ENCODE data around the gene CLEC18B. TPM values are rescaled to one million over a fixed set of nuclear protein-coding genes. Genes with fewer than 3 reads are reported as not detected.

Gene CLEC18B
- total and polyA plus RNA-seq, 2 of the 4 experiments (the other 2 are of a cell fraction): 0.17 TPM; not detected in 1

Small RNA genes within 50 kb of the gene (microRNA-seq; reads per million reads assigned to microRNA genes)
- gene AC009053.4 (ENCODE audit: insufficient read depth, insufficient read length) (not detected), gene RF00019 (ENCODE audit: insufficient read depth, insufficient read length) (not detected), gene RNU6-237P (ENCODE audit: insufficient read depth, insufficient read length) (not detected)

Small RNA genes within 50 kb of the gene (small RNA-seq; reads per million reads assigned to genes)
- gene AC009053.4 (0 reads per million in 5 experiments), gene RF00019 (0 reads per million in 5 experiments), gene RNU6-237P (0 reads per million in 5 experiments)

Other genes with a start within 250 kb of the CLEC18B start
- gene PSMD7, start 124.7 kb downstream of the CLEC18B start, total RNA-seq (2012; rRNA removed): 80.8 and 124 TPM in 2 replicates
- 94.2 and 98.3 TPM in 2 replicates for gene PSMD7, start 124.7 kb downstream of the CLEC18B start, polyA plus RNA-seq (2012; rRNA removed)
- gene NPIPB15, start 45.2 kb downstream of the CLEC18B start, total RNA-seq (2012; rRNA removed): 0.28 and 0.36 TPM in 2 replicates
- 5.5 and 6.9 TPM in 2 replicates for gene NPIPB15, start 45.2 kb downstream of the CLEC18B start, polyA plus RNA-seq (2012; rRNA removed)
- gene GLG1, start 185.6 kb upstream of the CLEC18B start, total RNA-seq (2012; rRNA removed): 90.0 and 91.0 TPM in 2 replicates
- gene GLG1, start 185.6 kb upstream of the CLEC18B start, polyA plus RNA-seq (2012; rRNA removed): 93.1 and 107 TPM in 2 replicates
- gene RFWD3, start 245.4 kb upstream of the CLEC18B start, total RNA-seq (2012; rRNA removed): 27.6 and 28.3 TPM in 2 replicates
- 14.9 and 16.7 TPM in 2 replicates for gene RFWD3, start 245.4 kb upstream of the CLEC18B start, polyA plus RNA-seq (2012; rRNA removed)

All from IMR-90 (cell line).